Thyroid gland (tissue), 4 donors: ENCODE results near the gene LARGE1.

ENCODE experiments used
- CTCF ChIP-seq, 6 experiments: fragments of 200-600 bp in 3 of 6; fragments of 450-650 bp in 3 of 6; sonication (generic) in 3 of 6; IDR thresholded peaks; one replicate each; pipeline ENCODE4 v1.5.1; 2016 to 2019; ENCODE audit warnings: antibody characterized with exemption in 6 of 6, mild to moderate bottlenecking in 2 of 6, inconsistent platforms in 1 of 6, moderate library complexity in 1 of 6
- POLR2A ChIP-seq, 2 donors: fragments of 450-650 bp; IDR thresholded peaks; one replicate each; pipeline ENCODE4 v1.6.1; 2017; ENCODE audit warnings: antibody characterized with exemption in 2 of 2, mild to moderate bottlenecking in 2 of 2, moderate library complexity in 1 of 2

GRCh38 chr22:33864723-33865130, 55.5 kb downstream of the LARGE1 start:
- TF ChIP-seq CTCF (IDR thresholded peaks at IDR 0.05) (no peak), POLR2A (IDR thresholded peaks at IDR 0.05) (no peak)
